Measurements from ENCODE around the gene PEX5L. TPM values are rescaled to one million over a fixed set of nuclear protein-coding genes. Genes with fewer than 3 reads are reported as not detected.

Gene PEX5L
- total RNA-seq, 1 experiment from 2014 or later = not detected

DNA sequence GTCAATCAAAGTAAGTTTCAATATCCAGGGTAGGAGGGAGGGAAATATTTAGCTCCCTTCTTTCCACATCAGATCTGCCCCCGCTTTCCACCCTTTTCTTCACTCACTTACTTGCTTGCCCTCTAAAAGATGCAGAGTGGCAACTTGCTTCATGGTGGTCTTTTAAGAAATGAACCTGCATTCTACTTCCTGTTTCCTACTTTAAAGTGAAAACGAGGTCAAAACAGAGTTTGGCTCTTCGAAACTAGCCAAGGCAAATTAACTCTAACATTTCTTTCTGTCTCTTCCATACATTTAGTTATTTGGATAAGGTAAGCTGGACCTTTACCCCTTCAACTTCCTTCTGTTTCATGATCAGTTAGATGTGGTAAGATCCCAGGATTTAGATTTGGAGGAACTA is 34.2 kb upstream of the PEX5L start:
- no peaks in the 10 kb centered on the region for H3K9me3 ChIP-seq (ENCODE audit: control insufficient read depth in 1 of 2, insufficient read depth in 1 of 2, low read depth in 1 of 2, low read length in 2 of 2)
- H3K9me2 ChIP-seq (ENCODE audit: insufficient read depth) = no peaks in the 10 kb centered on the region
- no peak overlapping the region for H3K4me2 ChIP-seq (ENCODE audit: low read length)
- BruUV-seq (replicated peaks) = no TSS peak
- peaks cover 11% of the 10 kb centered on the region for H3K27me3 ChIP-seq (ENCODE audit: insufficient read depth, low read length)
- H3K36me3 ChIP-seq (ENCODE audit: control insufficient read depth in 1 of 2, insufficient read depth in 2 of 2, low read length in 2 of 2) = no peaks in the 10 kb centered on the region
- TF ChIP-seq TCF7L2 (IDR thresholded peaks at IDR 0.05; ENCODE audit: borderline replicate concordance, extremely low read depth, insufficient read depth, insufficient read length) = no peak
- TF ChIP-seq EGR1 (IDR thresholded peaks at IDR 0.05; ENCODE audit: low read depth) = no peak
- TF ChIP-seq SRF (IDR thresholded peaks at IDR 0.05; ENCODE audit: low read depth) = no peak
- TF ChIP-seq EZH2 (IDR thresholded peaks at IDR 0.05) = no peak
- CTCF ChIA-PET = no interaction called here
- no peak overlapping the region for H3K9ac ChIP-seq (ENCODE audit: low read length)
- no peak overlapping the region for H2AFZ ChIP-seq (ENCODE audit: low read depth, low read length, poor library complexity, severe bottlenecking)
- POLR2A ChIA-PET = no interaction called here
- DNase-seq (ENCODE audit: low read depth, low spot score) (no peak), ATAC-seq (no peak)
- RAD21 ChIA-PET (ENCODE audit: low non-redundant PET in 1 of 2, low total read pairs in 2 of 2, uncharacterized antibody in 2 of 2, unreplicated experiment in 2 of 2) = no interaction called here
- intact Hi-C loops (cut with micrococcal nuclease) = no loop called here
- H3K27ac ChIP-seq (ENCODE audit: low read depth, low read length) = no peak overlapping the region
- H3K4me1 ChIP-seq (ENCODE audit: control insufficient read depth in 1 of 2, insufficient read depth in 2 of 2, low read length in 2 of 2) = no peaks in the 10 kb centered on the region
- H3K4me3 ChIP-seq (replicated peaks in 1 of 2; ENCODE audit: low read depth in 1 of 2, low read length in 2 of 2) = no peak overlapping the region
- H3K79me2 ChIP-seq (ENCODE audit: insufficient read depth, low read length) = no peaks in the 10 kb centered on the region
- H4K20me1 ChIP-seq (ENCODE audit: insufficient read depth) = no peaks in the 10 kb centered on the region

DNA sequence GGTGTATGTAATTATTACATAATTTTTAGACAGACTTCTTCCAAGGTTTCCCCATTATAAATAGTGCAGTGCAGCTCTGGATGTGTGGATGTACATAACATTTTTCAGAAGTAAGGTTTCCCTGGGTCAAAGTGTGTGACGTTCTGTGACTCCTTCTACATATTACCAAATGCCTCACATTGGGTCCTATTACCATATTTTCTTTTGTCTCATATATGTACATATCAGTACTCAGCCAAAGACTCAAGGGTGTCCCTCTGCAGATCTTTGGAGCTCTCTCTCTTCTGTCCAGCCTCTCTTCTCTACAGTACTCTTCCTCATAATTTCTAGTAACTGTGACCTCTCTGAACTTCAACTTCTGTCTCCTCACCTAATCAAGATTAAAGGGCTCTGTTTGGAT is 31.3 kb upstream of the PEX5L start:
- ChIA-PET RAD21 (ENCODE audit: low non-redundant PET in 1 of 2, low total read pairs in 2 of 2, uncharacterized antibody in 2 of 2, unreplicated experiment in 2 of 2) (no interaction called here), POLR2A (no interaction called here), CTCF (no interaction called here)
- no peak overlapping the region for H3K27ac ChIP-seq (ENCODE audit: low read depth, low read length)
- no peak for ATAC-seq
- no peaks in the 10 kb centered on the region for H3K79me2 ChIP-seq (ENCODE audit: insufficient read depth, low read length)
- peaks cover 12% of the 10 kb centered on the region for H3K27me3 ChIP-seq (ENCODE audit: insufficient read depth, low read length)
- H3K9me2 ChIP-seq (ENCODE audit: insufficient read depth) = no peaks in the 10 kb centered on the region
- no peak for DNase-seq (ENCODE audit: low read depth, low spot score)
- intact Hi-C loops (cut with micrococcal nuclease) = no loop called here
- no peaks in the 10 kb centered on the region for H3K9me3 ChIP-seq (ENCODE audit: control insufficient read depth in 1 of 2, insufficient read depth in 1 of 2, low read depth in 1 of 2, low read length in 2 of 2)
- no peaks in the 10 kb centered on the region for H3K36me3 ChIP-seq (ENCODE audit: control insufficient read depth in 1 of 2, insufficient read depth in 2 of 2, low read length in 2 of 2)
- no TSS peak for BruUV-seq (replicated peaks)
- no peaks in the 10 kb centered on the region for H3K4me1 ChIP-seq (ENCODE audit: control insufficient read depth in 1 of 2, insufficient read depth in 2 of 2, low read length in 2 of 2)
- no peak overlapping the region for H2AFZ ChIP-seq (ENCODE audit: low read depth, low read length, poor library complexity, severe bottlenecking)
- no peak overlapping the region for H3K9ac ChIP-seq (ENCODE audit: low read length)
- no peak for TF ChIP-seq SIN3A (IDR thresholded peaks at IDR 0.05; ENCODE audit: low read depth)
- no peak for TF ChIP-seq ZFX (IDR thresholded peaks at IDR 0.05)
- H3K4me2 ChIP-seq (ENCODE audit: low read length) = no peak overlapping the region
- no peaks in the 10 kb centered on the region for H4K20me1 ChIP-seq (ENCODE audit: insufficient read depth)
- no peak overlapping the region for H3K4me3 ChIP-seq (replicated peaks in 1 of 2; ENCODE audit: low read depth in 1 of 2, low read length in 2 of 2)

All from HCT116 (cell line).